HG02623 (cell line): Measurements from ENCODE around the gene MTFP1.
"Not testable (repeated sequence)": the region's sequence is repeated elsewhere in the genome, so short reads cannot be mapped to it uniquely, and the experiment has no call there.

Experiments used
- ATAC-seq: cut with Tn5 transposase; IDR thresholded peaks from one replicate; pipeline ENCODE4 v1.9.1; 2021; ENCODE audit warnings: moderate library complexity; ENCODE audit not compliant: unreplicated experiment

MTFP1 gene

GRCh38 chr22:30452861-30453260 lies 27.3 kb downstream of the MTFP1 start:
- ATAC-seq = no peak

- no peak for ATAC-seq
These were observed 28.4 kb downstream of the MTFP1 start for GRCh38 chr22:30453731-30454510.

GRCh38 chr22:30455075-30455840 lies 29.7 kb downstream of the MTFP1 start:
- ATAC-seq = no peak

GRCh38 chr22:30457981-30458380 lies 32.4 kb downstream of the MTFP1 start:
- no peak for ATAC-seq

- no peak for ATAC-seq
These were observed 33.8 kb downstream of the MTFP1 start for GRCh38 chr22:30459181-30460052.

- no peak for ATAC-seq
These were observed 34.6 kb downstream of the MTFP1 start for GRCh38 chr22:30460147-30460546.

GRCh38 chr22:30460555-30460954 lies 35.0 kb downstream of the MTFP1 start:
- ATAC-seq = not testable (repeated sequence)

- no peak for ATAC-seq
These were observed 43.6 kb downstream of the MTFP1 start for GRCh38 chr22:30469165-30469564.

GRCh38 chr22:30470655-30471054 lies 45.1 kb downstream of the MTFP1 start:
- no peak for ATAC-seq

GRCh38 chr22:30471616-30472318 lies 46.2 kb downstream of the MTFP1 start, which contains the start of gene SEC14L3:
Gene SEC14L3, minus strand, starts transcription at chr22:30472017. Its CDS starts 59 bp downstream, at chr22:30471958.
- no peak for ATAC-seq

GRCh38 chr22:30472994-30473720 lies 47.6 kb downstream of the MTFP1 start:
- ATAC-seq = no peak

GRCh38 chr22:30474121-30474520 lies 48.6 kb downstream of the MTFP1 start:
- no peak for ATAC-seq

- no peak for ATAC-seq
These were observed 49.3 kb downstream of the MTFP1 start for GRCh38 chr22:30474683-30475424.
